NCI-H2196 (cell line): ENCODE data around the gene HEPACAM2.

ENCODE experiments used
- DNase-seq: peaks from one replicate; lab custom pipeline; 2025; ENCODE audit not compliant: unreplicated experiment; lab: John Stamatoyannopoulos, UW

HEPACAM2 gene

DNA sequence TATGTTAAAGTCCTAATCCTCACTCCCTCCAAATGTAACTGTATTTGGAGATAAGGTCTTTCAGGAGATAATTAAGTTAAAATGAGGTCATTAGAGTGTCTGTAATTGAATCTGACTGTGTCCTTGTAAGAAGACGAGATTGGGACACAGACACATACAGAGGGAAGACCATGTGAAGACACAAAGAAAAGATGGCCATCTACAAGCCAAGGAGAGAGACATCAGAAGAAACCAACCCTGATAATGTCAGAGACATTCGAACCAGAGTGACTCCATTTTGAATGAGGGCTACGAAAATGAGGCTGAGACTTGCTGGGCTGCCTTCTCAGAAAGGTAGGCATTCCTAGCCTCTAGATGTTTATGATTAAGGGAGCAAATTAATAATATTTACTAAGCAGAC is 77.5 kb downstream of the HEPACAM2 start:
- DNase-seq, result no peak

DNA sequence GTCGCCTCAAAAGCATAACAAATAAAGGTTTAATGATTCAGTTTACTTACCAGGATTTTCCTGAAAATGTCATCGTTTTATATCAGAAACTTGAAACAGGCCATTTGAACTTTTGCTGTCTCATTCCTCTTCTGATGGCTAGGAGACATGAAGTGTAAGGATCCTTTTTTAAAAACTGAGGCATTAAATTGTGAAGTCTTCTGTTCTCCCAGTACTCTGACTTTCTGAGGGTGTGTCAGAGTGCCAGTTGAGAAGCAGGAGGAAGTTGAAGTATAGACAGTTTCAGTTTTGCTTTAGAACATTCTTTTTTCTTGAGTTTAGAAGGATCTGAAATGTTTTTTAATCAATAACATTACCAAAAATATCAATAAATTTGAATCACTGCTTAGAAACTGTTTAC is 78.1 kb downstream of the HEPACAM2 start, which contains the start of gene SAMD9L:
Gene SAMD9L (minus strand): TSS at position 242 of the 400 bp plus-strand sequence. CDS start 12,414 bp downstream, outside the sequence.
- DNase-seq, result no peak

DNA sequence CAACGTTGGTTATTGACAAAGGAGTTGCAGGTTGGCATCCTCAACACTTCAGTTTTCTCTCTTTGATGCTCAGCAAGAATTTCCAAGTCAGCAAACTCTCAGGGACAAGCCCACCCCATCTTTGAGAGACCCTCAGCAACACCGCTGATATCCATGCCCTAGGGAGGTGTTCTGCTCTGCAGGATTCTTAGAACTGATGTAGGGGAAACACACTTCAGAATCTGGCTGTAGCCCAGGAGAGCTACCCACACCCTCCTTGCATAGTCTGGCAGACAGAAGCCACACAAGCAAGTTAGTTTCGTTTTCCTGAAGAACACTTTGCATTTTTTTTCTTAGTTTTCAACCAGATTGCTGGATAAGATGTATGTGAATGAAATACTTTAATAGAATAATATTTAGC is 78.9 kb downstream of the HEPACAM2 start:
- no peak for DNase-seq

DNA sequence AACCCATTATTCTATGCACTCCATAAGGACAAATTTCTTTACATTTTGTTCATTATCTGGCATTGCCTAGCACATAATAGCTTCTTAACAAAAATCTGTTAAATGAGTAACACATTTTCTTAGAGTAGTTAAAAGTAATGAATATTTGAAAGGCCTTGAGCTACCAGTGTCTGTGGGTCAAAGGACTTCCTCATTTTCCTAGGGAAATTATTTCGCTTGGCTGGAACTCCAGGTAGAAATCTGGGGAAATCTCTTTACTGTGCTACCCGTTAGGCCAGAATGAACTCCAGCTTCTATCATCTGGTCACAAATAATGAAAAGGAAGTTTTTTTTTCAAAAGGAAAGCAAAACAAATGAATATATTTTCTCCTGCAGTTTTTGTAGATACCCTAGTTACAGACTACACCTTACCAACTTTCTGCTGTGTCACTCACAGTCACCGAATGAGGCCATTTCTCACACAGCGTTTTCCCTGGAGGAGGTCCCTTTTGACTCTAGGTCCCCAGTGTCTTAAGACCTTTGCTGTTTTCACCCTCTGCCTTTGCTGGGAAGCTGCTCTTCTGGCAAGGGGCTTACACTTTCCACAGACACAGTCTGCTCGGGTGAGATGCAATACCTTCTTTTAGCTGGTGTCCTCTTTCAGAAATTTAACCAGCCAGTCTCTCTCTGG is 79.7 kb downstream of the HEPACAM2 start:
- DNase-seq, result no peak

DNA sequence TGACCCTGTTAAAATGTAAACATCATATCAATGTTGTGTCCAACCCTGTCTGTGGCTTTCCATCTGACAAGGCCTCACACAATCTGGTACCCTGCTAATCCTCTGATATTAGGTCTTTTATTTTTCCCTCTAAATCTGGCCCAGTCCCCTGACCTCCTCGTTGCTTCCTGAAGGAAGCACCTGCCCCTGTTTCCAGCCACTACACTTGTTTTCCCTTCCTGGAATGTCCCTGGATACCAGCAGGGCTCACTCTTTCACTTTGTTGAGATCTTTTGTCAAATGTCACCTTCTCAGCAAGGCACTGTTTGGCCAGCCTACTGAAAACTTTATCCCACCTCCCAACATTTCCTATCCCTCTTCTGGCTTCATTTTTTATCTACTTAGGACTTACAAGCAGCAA is 80.2 kb downstream of the HEPACAM2 start:
- no peak for DNase-seq

DNA sequence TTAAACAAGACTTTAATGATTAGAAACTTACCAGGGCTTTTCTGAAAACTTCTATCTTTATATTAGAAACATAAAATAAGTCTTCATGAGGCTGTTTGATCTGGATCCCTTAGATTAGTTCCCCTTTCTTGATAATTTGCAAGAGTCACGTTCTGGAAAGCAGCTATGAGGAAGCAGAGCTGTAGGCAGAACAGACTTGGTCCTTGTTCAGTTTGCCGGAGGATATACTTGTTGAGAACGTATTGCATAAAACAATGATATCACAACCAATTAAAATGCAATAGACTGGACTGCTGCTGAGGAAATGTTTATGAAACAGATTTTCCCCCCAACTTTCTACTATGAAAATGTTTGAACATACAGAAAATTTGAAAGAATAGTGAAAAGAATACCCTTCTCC is 80.9 kb downstream of the HEPACAM2 start:
- no peak for DNase-seq

DNA sequence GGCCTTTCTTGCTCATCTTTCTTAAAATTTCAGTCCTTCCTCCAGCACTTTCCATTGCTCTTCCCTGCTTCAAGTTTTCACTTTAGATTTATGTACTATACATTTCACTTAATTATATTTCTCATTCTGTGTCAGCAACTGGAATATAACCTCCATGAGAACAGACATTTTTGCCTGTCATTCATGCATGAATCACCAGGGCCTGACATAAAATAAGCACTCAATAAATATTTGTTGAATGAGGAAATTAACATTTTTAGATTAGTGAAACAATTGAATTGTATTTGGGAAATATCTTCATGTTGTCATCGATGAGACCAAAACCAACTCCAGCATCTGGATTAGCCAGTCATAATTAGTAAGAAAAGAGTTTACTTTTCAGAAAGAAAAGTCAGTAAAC is 84.1 kb downstream of the HEPACAM2 start:
- no peak for DNase-seq

DNA sequence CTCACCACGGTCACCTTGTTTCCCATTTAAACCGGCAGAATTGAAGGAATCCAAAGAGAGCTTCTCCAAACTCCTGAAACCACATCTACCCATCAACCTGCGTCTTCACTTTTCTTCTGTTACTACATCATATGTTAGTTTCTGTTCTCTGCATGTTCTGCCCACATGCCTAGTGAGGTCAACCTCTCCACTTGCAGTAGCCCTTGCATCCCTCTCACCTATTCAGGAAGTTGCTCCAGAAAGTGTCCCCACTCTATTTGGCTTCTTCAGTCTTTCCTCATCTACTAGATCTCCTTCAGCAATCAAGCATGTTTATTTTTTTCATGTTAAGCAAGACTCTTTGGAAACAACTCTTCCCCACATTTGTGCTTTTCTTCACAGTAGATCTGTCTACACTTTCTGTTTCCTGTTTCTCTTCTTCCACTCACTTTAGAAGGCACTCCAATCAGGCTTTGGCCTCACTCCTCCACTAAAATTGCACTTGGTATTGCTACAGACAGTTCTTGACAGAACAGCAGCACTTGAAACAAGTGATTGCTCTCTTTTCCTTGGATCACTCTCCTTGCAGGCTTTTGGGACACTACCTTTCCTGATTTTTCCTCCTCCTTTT is 85.6 kb downstream of the HEPACAM2 start:
- no peak for DNase-seq

DNA sequence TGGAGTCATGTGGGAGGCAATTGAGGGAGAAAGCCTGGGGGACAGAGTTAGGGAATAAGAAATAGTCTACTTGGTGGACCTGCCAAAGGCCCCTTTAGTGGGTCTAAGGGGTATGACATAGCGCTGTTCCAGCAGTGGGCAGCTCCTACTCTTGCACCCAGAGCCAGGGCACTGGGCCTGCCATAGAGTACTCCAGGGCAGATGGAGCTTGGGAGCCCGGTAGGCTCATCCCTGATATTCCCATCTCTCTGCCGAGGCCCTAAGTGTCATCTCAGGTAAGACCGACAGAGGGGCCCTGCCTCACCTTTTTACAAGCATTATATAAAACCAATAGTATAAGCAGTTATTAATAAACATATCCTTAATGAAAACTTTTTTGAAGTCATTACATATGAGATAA is 87.7 kb downstream of the HEPACAM2 start:
- DNase-seq, result no peak
